NCI-H146 treated with DMSO at 0.1 percent for 48 hours (cell line): ENCODE data around the gene MVK.

Source experiments
- DNase-seq: peaks from one replicate; lab custom pipeline; 2025; ENCODE audit not compliant: unreplicated experiment; lab: John Stamatoyannopoulos, UW

Gene MVK

GRCh38 chr12:109544955-109545531 is 28.6 kb upstream of the MVK start:
- DNase-seq = no peak

GRCh38 chr12:109545826-109546225 is 27.8 kb upstream of the MVK start:
- DNase-seq = no peak

- DNase-seq = no peak
Measured at GRCh38 chr12:109547286-109547685, 26.3 kb upstream of the MVK start.

- DNase-seq = no peak
Measured at GRCh38 chr12:109548258-109548657, 25.3 kb upstream of the MVK start.

- DNase-seq = no peak
Measured at GRCh38 chr12:109549613-109550270, 23.9 kb upstream of the MVK start.

GRCh38 chr12:109550281-109550680 is 23.3 kb upstream of the MVK start:
- DNase-seq = no peak

GRCh38 chr12:109551108-109551507 is 22.5 kb upstream of the MVK start:
- DNase-seq = no peak

GRCh38 chr12:109552971-109553370 is 20.6 kb upstream of the MVK start:
- DNase-seq = no peak

- no peak for DNase-seq
Measured at GRCh38 chr12:109553483-109553882, 20.1 kb upstream of the MVK start.

GRCh38 chr12:109553906-109554500 is 19.6 kb upstream of the MVK start:
- DNase-seq = no peak

GRCh38 chr12:109554761-109555160 is 18.8 kb upstream of the MVK start:
- no peak for DNase-seq

GRCh38 chr12:109555431-109556315 is 17.9 kb upstream of the MVK start:
- no peak for DNase-seq

GRCh38 chr12:109557200-109557599 is 16.4 kb upstream of the MVK start:
- DNase-seq = no peak

- DNase-seq = no peak
Measured at GRCh38 chr12:109557805-109558204, 15.8 kb upstream of the MVK start.

- no peak for DNase-seq
Measured at GRCh38 chr12:109558374-109559199, 15.0 kb upstream of the MVK start.

- no peak for DNase-seq
Measured at GRCh38 chr12:109559200-109559505, 14.4 kb upstream of the MVK start.

- DNase-seq = no peak
Measured at GRCh38 chr12:109559601-109560000, 14.0 kb upstream of the MVK start.

- no peak for DNase-seq
Measured at GRCh38 chr12:109560867-109561710, 12.5 kb upstream of the MVK start.

- no peak for DNase-seq
Measured at GRCh38 chr12:109561711-109562030, 11.9 kb upstream of the MVK start.

GRCh38 chr12:109562871-109563270 is 10.7 kb upstream of the MVK start:
- no peak for DNase-seq
